IPS-20b (cell line): ENCODE data around the gene DNAJC28.
"Not testable (repeated sequence)": the region's sequence is repeated elsewhere in the genome, so short reads cannot be mapped to it uniquely, and the experiment has no call there.

ENCODE experiments used
- H3K27ac ChIP-seq: one replicate; pipeline ENCODE4 v1.5.1; 2013; ENCODE audit warnings: low read length
- H3K27me3 ChIP-seq: 2 replicates; pipeline ENCODE4 v1.6.1; 2013; ENCODE audit warnings: mild to moderate bottlenecking, low read length, inconsistent platforms; ENCODE audit not compliant: insufficient read depth
- H3K36me3 ChIP-seq: 2 replicates; pipeline ENCODE4 v1.6.1; 2013; ENCODE audit warnings: low read depth, mild to moderate bottlenecking, inconsistent platforms, low read length, moderate library complexity; ENCODE audit not compliant: insufficient read depth
- H3K4me1 ChIP-seq: 2 replicates; pipeline ENCODE4 v1.6.1; 2013; ENCODE audit warnings: mild to moderate bottlenecking, control low read depth, inconsistent platforms, low read length, moderate library complexity; ENCODE audit not compliant: insufficient read depth
- H3K4me3 ChIP-seq: 2 replicates; pipeline ENCODE4 v1.5.1; 2013; ENCODE audit warnings: mild to moderate bottlenecking, low read length, inconsistent platforms
- H3K9ac ChIP-seq: 2 replicates; pipeline ENCODE4 v1.6.1; 2013; ENCODE audit warnings: low read depth, mild to moderate bottlenecking, inconsistent platforms, low read length, moderate library complexity
- H3K9me3 ChIP-seq: 2 replicates; pipeline ENCODE4 v1.6.1; 2013; ENCODE audit warnings: mild to moderate bottlenecking, low read depth, low read length, inconsistent platforms; ENCODE audit not compliant: insufficient read depth

The DNAJC28 gene

DNA sequence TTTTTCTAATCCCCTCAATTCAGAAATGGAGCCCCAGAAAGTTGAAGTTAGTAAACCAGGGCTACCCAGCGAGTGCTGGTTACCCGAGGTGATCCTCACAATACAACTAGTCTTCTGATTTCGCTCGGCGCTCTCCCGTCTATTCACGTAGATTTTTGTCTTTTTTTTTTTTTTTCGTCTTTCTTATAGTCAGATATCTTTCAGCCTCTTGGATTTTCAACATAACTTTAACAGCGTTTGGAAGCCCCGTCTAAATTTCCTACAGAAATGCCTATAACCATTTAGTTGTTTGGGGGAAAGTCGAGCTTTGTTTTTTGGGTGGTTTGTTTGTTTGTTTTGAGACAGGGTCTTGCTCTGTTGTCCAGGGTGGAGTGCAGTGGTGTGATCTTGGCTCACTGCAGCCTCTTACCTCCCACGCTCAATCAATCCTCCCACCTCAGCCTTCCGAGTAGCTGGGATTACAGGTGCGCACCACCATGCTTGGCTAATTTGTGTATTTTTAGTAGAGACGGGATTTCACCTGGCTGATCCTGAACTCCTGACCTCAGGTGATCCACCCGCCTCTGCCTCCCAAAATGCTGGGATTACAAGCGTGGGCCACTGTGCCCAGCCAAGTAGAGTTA is 10.9 kb downstream of the DNAJC28 start:
- H3K27ac ChIP-seq = no peak overlapping the region
- peaks cover 4% of the 10 kb centered on the region; the same call in 1 of the 2 replicates for H3K4me1 ChIP-seq
- H3K4me3 ChIP-seq = peak overlapping the region; percentile 92
- H3K27me3 ChIP-seq = peaks cover 17% of the 10 kb centered on the region; the same call in 1 of the 2 replicates
- H3K9me3 ChIP-seq = no peaks in the 10 kb centered on the region
- no peaks in the 10 kb centered on the region for H3K36me3 ChIP-seq
- H3K9ac ChIP-seq = peak overlapping the region; percentile 86

DNA sequence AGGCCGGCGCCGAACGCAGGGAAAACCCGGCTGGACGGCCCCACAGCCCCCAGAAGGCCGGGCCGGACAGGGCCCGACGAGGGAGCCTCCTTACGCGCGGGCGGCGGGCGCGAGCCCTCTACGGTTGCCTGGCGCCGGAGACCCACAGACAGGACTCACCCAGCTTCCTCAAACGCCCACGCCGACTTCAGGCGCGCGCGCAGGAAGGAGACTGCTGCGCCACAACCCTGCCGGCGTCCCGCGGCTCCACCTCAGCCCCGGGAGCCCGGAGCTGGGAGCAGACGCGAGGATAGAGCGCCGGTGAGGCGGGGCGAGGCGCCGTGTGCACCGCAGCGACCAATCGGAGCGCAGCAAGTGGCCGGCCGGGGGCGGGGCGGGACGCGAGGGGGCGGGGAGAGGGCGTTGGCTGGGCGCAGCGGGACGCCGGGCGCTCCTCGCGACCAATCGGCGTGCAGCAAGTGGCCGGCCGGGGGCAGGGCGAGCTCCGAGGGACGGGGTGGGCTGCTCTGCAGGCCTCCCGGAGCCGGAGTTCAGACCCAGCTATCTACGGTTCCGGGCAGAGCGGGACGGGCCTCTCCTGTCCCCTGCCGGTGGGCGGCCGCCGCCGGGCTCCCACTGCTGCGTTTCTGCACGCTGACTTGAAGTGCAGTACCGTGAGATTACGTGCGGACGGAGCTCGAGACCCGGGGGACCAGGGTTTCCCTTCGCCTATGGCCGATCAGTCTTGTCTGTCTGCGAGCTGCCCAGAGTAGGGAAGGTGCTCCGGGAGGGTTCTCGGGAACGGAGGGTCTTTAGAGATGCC is 11.6 kb downstream of the DNAJC28 start, which contains the start of gene TMEM50B:
TMEM50B (minus strand) TSS at position 296 of the 802 bp plus-strand sequence. CDS start 11,089 bp downstream, outside the sequence.
- H3K9me3 ChIP-seq = no peaks in the 10 kb centered on the region
- H3K4me1 ChIP-seq = peaks cover 4% of the 10 kb centered on the region; the same call in 1 of the 2 replicates
- H3K27me3 ChIP-seq = peaks cover 17% of the 10 kb centered on the region; the same call in 1 of the 2 replicates
- peak within 1 kb of the TSS; percentile 86 for H3K9ac ChIP-seq
- H3K27ac ChIP-seq = no peak within 1 kb of the TSS
- H3K4me3 ChIP-seq = peak within 1 kb of the TSS; percentile 92
- H3K36me3 ChIP-seq = no peaks in the 10 kb centered on the region

DNA sequence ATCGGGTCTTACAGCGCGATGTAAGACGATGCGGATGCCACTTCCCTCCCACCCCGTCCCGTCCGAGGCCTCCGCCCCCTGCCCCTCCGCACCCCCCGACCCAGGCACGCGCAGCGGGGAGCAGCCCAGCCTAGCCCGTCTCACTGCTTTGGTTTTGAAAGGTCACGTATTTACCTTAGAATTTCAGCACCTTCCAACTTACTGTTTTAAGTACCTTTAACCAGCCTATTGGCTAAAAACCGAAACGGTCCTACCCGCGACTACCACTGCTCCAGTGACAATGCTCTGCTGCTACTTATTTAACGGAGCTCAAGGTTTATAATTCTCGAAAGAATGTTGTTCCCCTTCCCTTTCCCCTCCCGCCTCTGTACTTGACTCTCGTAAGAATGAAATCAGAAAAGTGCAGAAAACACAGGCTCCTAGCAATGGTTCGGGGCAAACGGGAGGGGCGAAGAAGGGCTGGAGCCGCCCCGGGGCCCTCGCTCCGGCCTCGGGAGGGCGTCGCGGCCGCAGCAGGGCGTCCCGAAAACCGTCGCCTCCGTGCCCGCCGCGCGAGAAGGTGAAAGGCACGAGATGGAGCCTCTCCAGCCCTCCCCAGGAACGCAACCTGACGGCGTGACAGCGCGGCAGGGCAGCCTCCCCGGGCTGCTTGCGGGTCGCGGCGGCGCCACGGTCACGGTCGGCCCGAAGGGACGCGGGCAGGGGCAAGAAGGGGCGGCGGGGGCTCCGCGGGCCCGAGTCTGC is 12.4 kb downstream of the DNAJC28 start:
- H3K27ac ChIP-seq = no peak overlapping the region
- no peaks in the 10 kb centered on the region for H3K9me3 ChIP-seq
- H3K4me1 ChIP-seq = peaks cover 4% of the 10 kb centered on the region; the same call in 1 of the 2 replicates
- peaks cover 17% of the 10 kb centered on the region; the same call in 1 of the 2 replicates for H3K27me3 ChIP-seq
- H3K4me3 ChIP-seq = peak overlapping the region; percentile 92
- H3K9ac ChIP-seq = peak overlapping the region; percentile 65; the same call in 1 of the 2 replicates
- no peaks in the 10 kb centered on the region for H3K36me3 ChIP-seq

DNA sequence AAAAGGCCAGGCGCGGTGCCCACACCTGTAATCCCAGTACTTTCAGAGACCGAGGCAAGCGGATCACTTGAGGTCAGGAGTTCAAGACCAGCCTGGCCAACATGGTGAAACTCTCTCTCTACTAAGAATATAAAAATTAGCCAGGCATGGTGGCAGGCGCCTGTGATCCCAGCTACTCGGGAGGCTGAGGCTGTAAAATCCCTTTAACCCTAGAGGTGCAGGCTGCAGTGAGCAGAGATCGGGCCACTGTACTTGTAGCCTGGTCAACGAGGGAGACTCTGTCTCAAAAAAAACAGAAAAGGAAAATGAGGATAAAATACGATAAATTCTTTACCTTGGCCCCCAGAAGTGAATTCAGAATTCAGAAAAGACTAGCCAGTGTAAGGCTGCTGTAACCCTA is 13.3 kb downstream of the DNAJC28 start:
- H3K4me1 ChIP-seq = peaks cover 4% of the 10 kb centered on the region; the same call in 1 of the 2 replicates
- no peak overlapping the region for H3K27ac ChIP-seq
- peak overlapping the region; percentile 12; the same call in 1 of the 2 replicates for H3K9ac ChIP-seq
- H3K27me3 ChIP-seq = peaks cover 17% of the 10 kb centered on the region; the same call in 1 of the 2 replicates
- no peaks in the 10 kb centered on the region for H3K36me3 ChIP-seq
- H3K9me3 ChIP-seq = no peaks in the 10 kb centered on the region
- peak overlapping the region; percentile 92 for H3K4me3 ChIP-seq

DNA sequence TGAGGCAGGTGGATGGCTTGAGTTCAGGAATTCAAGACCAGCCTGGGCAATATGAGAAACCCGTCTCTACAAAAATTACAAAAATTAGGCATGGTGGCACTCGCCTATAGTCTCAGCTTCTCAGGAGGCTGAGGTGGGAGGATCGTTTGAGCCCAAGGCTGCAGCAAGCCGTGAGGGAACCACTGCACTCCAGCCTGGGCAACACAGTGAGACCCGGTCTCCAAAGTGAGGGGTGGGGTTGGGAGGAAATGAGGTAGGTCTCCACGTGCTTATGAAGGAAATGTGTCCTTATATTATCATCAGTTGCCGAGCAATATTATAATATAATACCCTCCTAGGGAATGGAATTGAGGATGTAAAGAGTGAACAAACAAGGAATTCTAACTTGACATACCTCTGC is 14.4 kb downstream of the DNAJC28 start:
- Histone ChIP-seq H3K27me3 (peaks cover 17% of the 10 kb centered on the region; the same call in 1 of the 2 replicates), H3K36me3 (no peaks in the 10 kb centered on the region), H3K4me3 (no peak overlapping the region), H3K9ac (no peak overlapping the region), H3K27ac (no peak overlapping the region), H3K4me1 (peaks cover 4% of the 10 kb centered on the region; the same call in 1 of the 2 replicates), H3K9me3 (no peaks in the 10 kb centered on the region)

DNA sequence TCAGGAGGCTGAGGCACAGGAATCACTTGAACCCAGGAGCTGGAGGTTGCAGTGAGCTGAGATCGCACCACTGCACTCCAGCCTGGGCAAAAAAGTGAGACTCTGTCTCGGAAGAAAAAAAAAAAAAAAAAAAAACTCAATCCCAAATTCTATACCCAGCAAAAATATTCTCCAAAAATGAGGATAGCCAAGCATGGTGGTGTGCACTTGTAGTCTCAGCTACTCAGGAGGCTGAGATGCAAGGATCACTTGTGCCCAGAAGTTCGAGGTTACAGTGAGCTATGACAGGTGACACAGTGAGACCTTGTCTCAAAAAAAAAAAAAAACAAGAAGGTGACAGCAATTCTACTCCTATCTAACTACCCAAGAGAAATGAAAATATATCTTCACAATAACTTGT is 18.2 kb downstream of the DNAJC28 start:
- no peaks in the 10 kb centered on the region for H3K36me3 ChIP-seq
- no peak overlapping the region for H3K27ac ChIP-seq
- peaks cover 2% of the 10 kb centered on the region; the same call in 1 of the 2 replicates for H3K27me3 ChIP-seq
- H3K9ac ChIP-seq = no peak overlapping the region
- H3K9me3 ChIP-seq = no peaks in the 10 kb centered on the region
- peaks cover 2% of the 10 kb centered on the region; the same call in 1 of the 2 replicates for H3K4me1 ChIP-seq
- no peak overlapping the region for H3K4me3 ChIP-seq

DNA sequence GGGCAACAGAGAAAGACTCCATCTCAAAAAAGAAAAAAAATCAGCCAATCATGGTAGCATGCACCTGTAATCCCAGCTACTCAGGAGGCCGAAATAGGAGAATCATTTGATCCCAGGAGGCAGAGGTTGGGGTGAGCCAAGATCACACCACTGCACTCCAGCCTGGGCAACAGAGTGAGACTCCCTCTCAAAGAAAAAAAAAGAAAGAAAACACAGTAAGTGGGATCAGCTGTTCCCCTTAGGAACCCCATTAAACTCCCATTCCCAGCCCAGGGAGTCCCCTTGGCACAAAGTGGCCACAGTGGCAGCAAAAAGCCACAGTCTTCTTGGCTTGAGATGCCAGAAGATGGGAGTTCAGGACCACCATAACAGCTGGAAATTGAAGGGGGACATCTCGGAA is 20.8 kb downstream of the DNAJC28 start:
- H3K27ac ChIP-seq = no peak overlapping the region
- no peaks in the 10 kb centered on the region for H3K4me1 ChIP-seq
- no peak overlapping the region for H3K4me3 ChIP-seq
- H3K36me3 ChIP-seq = no peaks in the 10 kb centered on the region
- H3K9ac ChIP-seq = no peak overlapping the region
- no peaks in the 10 kb centered on the region for H3K9me3 ChIP-seq
- no peaks in the 10 kb centered on the region for H3K27me3 ChIP-seq

DNA sequence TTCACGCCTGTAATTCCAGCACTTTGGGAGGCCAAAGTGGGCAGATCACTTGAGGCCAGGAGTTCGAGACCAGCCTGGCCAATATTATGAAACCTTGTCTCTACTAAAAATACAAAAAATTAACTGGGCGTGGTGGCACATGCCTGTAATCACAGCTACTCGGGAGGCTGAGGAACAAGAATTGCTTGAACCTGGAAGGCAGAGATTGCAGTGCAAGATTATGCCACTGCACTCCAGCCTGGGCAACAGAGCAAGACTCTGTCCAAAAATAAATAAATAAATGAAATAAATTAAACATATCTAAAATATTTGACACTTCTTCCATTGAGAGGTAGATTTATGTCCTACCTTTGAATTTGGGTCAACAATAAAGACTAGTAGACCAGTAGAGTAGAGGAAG is 22.3 kb downstream of the DNAJC28 start:
- not testable (repeated sequence) for H3K27me3 ChIP-seq, H3K27ac ChIP-seq, H3K9me3 ChIP-seq, H3K36me3 ChIP-seq, H3K4me3 ChIP-seq, H3K4me1 ChIP-seq, H3K9ac ChIP-seq

DNA sequence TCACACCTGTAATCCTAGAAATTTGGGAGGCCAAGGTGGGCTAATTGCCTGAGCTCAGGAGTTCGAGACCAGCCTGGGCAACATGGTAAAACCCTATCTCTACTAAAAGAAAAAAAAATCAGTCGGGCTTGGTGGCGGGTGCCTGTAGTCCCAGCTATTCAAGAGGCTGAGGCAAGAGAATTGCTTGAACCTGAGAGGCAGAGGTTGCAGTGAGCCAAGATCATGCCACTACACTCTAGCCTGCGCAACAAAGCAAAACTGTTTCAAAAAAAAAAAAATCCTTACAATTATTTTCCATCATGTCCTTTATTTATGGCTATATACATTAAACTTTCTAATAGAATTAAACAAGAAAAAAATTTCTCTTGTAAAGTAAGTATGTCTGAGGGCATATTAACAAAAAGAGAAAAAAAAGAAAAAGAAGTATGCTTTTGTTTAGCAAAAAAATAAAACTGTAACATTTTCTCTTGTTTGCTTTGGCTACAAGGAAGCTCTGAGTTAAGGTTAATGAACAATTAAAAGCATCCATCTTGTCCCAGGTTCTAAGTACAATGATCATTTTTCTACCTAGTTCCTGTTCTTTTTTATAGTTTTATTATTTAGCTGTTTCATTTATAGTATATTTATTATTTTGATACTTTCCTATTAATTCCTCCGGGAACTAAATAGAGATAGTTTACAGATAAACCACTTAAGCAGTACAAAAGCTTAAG is 29.8 kb downstream of the DNAJC28 start:
- 0 out of 2 replicates have a peak, but pooled peaks cover 3% of the 10 kb centered on the region for H3K36me3 ChIP-seq
- no peak overlapping the region for H3K27ac ChIP-seq
- H3K27me3 ChIP-seq = no peaks in the 10 kb centered on the region
- no peaks in the 10 kb centered on the region for H3K4me1 ChIP-seq
- H3K9ac ChIP-seq = no peak overlapping the region
- H3K9me3 ChIP-seq = no peaks in the 10 kb centered on the region
- no peak overlapping the region for H3K4me3 ChIP-seq

DNA sequence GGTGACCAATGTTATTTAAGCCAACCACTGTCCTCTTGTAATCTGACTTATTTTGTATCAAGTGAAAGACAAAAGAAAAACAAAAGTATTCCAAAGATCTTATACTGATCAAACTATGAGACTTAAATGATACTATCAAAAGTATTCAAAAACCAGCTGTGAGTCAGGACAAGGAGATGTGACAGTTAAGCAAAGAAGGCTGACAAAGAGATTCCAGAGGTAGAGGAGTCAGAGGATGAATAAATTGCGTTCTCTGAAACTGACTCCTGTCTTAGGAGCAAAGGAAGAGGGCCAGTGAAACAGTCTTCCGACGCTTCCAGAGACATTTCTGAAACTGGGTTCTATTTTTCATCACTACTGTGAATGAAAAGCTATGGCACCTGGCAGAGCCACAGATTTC is 32.7 kb downstream of the DNAJC28 start:
- Histone ChIP-seq H3K36me3 (peaks cover 8% of the 10 kb centered on the region; the same call in 1 of the 2 replicates), H3K27me3 (no peaks in the 10 kb centered on the region), H3K9me3 (no peaks in the 10 kb centered on the region), H3K4me1 (no peaks in the 10 kb centered on the region; the same call in 1 of the 2 replicates), H3K4me3 (no peak overlapping the region), H3K9ac (no peak overlapping the region), H3K27ac (no peak overlapping the region)
